Gastroesophageal sphincter (tissue), 3 donors: Measurements from ENCODE around the gene MZT2B.
"Not testable (repeated sequence)": the region's sequence is repeated elsewhere in the genome, so short reads cannot be mapped to it uniquely, and the experiment has no call there.

Experiments
- CTCF ChIP-seq, 4 experiments: fragments of 200-600 bp in 2 of 4; fragments of 450-650 bp in 2 of 4; sonication (generic) in 1 of 4; IDR thresholded peaks; one replicate each; pipeline ENCODE4 v1.5.1; 2017 to 2019; ENCODE audit warnings: antibody characterized with exemption in 4 of 4, mild to moderate bottlenecking in 2 of 4, moderate library complexity in 2 of 4
- EP300 ChIP-seq: sonication (generic); formaldehyde crosslinking; IDR thresholded peaks from one replicate; pipeline ENCODE4 v1.6.1; 2017; ENCODE audit warnings: antibody characterized with exemption, mild to moderate bottlenecking
- POLR2A ChIP-seq, 2 donors: fragments of 450-650 bp; IDR thresholded peaks; one replicate each; pipeline ENCODE4 v1.6.1; 2017; ENCODE audit warnings: antibody characterized with exemption in 2 of 2, mild to moderate bottlenecking in 2 of 2, moderate library complexity in 1 of 2
- POLR2AphosphoS5 ChIP-seq: sonication (generic); formaldehyde crosslinking; IDR thresholded peaks from one replicate; pipeline ENCODE4 v1.6.1; 2017; ENCODE audit warnings: antibody characterized with exemption

DNA sequence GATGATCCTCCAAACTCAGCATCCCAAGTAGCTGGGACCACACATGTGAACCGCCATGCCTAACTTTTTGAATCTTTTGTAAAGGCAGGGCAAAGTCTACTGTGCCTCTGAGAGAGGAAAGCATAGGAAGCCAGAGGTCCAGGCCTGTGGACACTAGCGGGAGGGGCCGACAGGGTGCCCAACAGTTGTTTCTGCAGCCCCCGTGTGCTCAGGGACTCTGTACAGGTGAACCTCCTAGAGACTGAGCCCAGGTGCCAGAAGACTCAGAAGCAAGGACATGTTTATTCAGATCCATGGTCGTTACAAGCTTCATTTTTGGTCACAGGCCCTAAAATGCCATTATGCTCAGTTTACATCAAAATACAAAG lies 30.9 kb upstream of the MZT2B start:
- not testable (repeated sequence) for TF ChIP-seq CTCF (IDR thresholded peaks at IDR 0.05); POLR2A (IDR thresholded peaks at IDR 0.05); POLR2AphosphoS5; EP300
